GM19035 (cell line): ENCODE measurements around the gene ZMIZ1.

Source experiments
- ATAC-seq: cut with Tn5 transposase; IDR thresholded peaks from one replicate; pipeline ENCODE4 v1.9.1; 2021; ENCODE audit not compliant: unreplicated experiment

ZMIZ1 gene

GRCh38 chr10:79115302-79115701 is 46.5 kb downstream of the ZMIZ1 start:
- no peak for ATAC-seq

DNA sequence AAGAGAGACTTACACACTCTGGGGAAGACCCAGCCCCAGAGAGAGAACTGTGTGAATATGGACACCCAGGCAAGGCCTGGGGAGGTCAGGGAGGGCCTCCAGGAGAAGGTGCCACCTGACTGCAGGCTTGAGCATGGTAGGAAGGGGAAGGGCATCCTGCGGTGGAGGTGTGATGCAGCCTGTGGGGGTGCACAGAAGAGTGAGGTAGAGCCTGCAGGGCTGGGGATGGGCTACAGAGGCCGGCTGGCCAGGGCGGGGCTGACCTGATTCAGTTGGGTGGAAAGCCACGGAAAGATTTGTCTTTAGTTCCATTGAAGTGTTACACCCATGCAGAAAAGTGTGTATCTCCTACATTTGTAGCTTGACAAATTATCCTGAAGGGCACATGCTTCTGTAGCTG is 47.6 kb downstream of the ZMIZ1 start:
- ATAC-seq = peak; percentile 22

- ATAC-seq = peak; percentile 70
Measured at GRCh38 chr10:79116801-79117723, 48.3 kb downstream of the ZMIZ1 start.

DNA sequence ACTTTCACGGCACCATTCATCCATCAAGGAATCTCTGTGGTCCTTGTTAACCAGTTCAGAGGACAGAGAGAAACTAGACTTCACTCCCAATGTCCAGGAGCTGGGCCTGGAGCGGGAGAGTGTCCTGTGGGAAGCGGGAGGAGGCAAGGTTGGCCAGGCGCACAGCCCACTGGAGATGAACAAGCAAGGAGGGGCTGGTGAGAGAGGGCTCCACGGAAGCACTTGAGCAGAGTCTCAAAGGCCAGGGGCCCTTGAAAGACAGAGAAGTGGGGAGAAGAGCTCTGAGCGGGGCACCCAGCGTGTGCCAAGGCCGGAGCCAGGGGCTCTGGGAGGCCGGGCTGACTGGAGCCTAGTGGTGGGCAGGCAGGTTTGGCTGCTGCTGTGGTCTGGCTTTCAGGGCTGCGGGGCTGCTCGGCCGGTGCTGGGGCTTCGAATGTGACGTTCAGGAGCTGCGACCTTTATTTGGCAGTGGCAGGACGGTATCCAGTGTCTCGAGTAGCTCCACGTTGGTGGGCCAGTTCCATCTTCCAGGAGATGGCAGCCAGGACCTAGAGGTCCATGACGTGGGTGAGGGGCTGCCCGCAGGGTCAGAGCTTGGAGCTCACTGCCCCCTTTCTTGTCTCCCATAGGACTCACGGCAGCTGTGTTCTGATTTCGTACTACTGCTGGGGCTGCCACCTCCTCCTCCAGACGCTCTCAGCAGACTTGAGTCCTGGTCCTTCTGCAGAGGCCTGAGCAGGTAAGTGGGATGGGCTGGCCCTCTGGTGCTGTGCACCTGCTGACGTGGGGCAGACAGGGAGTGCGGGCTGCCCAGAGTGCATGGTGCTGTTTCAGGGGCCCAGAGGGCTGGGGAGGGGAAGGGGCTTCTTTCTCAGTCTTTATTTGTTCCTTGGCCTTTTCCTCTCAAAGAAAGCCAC is 49.8 kb downstream of the ZMIZ1 start:
- ATAC-seq = no peak

DNA sequence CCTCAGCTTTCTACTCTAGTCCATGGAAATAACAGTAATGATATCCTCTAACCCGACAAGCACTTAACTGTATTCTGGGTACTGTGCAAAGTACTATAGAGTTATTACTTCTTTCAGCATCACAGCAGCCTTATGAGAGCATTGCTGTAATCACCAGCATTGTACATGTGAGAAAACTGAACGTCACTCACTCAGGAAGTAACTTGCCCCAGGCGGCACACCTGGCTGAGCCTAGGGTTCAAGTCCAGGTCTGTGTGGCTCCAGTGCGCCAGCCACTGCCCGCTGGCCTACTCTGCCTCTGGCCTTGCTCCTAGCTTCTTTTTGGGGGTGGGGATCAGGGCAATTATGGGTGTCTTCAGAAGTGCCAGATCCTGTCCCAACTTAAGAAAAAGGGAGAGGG is 50.5 kb downstream of the ZMIZ1 start:
- no peak for ATAC-seq

DNA sequence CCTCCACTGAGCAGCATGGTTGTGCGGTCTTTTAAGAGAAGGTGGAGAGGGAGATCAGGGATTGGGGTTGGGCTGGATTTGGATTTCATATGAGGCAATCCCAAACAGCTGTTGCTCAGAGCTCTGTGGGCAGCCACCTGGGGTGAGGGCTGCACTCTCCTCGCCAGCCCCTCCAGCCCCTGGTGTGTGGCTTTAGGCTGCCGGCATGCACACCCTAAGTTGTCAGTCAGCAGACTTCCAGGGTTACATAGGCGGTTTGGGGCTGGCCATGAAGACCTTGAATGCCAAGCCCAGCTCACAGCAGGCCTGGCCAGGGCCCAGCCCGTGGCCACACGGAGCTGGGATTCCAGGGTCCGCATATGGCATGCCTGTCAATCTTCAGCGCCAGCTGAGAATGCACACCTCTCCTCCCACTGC is 54.8 kb downstream of the ZMIZ1 start:
- ATAC-seq = no peak

DNA sequence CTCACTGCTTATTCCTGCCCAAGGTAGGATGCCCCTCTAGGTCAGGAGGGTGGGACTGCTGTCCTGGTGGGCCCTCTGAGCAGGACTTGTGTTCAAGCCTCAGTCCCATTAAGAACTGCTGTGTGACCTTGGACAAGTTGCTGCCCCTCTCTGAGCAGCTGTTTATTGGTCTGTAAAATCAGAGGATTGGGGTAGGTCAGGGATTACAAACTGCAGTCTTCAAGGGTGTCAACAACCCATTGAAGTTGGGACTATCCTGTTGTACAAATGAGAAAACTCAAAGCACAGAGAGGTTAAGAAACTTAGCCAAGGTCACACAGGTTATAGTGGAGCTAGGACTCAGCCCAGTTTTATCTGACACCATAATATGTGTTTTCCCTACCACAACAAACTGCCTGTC is 55.3 kb downstream of the ZMIZ1 start:
- no peak for ATAC-seq

- no peak for ATAC-seq
Measured at GRCh38 chr10:79125092-79125491, 56.3 kb downstream of the ZMIZ1 start.

GRCh38 chr10:79126351-79127080 is 57.8 kb downstream of the ZMIZ1 start:
- no peak for ATAC-seq

- no peak for ATAC-seq
Measured at GRCh38 chr10:79127151-79127961, 58.6 kb downstream of the ZMIZ1 start.

- no peak for ATAC-seq
Measured at GRCh38 chr10:79128241-79128922, 59.6 kb downstream of the ZMIZ1 start.

DNA sequence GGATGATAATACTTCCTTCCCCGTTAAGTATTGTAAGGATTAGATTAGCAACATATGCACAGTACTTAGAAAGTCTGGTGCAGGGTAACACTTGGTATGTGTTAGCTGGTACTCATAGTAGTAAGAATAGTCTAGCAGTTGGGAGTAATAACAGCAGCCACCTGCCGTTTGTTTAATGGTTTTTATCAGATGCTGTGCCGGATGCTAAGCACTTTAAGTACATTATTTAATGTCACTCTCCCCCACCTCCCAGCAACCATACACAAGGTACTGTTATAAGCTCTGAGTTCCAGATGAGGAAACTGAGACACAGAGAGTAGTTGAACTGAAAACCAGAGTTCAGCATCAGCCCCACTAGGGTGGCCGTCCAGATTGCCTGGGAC is 60.1 kb downstream of the ZMIZ1 start:
- no peak for ATAC-seq

- ATAC-seq = no peak
Measured at GRCh38 chr10:79129361-79129997, 60.7 kb downstream of the ZMIZ1 start.

GRCh38 chr10:79130255-79130654 is 61.5 kb downstream of the ZMIZ1 start:
- no peak for ATAC-seq

DNA sequence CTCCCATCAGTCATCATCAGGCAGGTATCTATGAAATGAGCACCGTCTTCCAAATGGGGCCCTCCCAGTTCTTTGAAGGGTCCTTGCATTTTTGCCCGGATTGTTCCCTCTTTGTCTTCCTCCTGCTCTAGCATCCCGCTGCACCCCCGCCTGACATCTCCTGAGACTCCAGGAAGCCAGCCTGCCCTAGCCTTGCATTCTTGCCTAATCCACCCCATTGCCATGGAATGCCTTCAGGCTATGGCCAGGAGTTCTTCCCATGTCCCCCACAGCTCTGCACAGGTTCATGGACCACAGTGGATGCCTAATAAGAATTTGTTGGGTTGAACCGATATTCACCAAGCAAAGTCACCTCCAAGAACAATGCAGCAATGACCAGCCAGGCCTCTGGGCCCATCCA is 62.1 kb downstream of the ZMIZ1 start:
- no peak for ATAC-seq

DNA sequence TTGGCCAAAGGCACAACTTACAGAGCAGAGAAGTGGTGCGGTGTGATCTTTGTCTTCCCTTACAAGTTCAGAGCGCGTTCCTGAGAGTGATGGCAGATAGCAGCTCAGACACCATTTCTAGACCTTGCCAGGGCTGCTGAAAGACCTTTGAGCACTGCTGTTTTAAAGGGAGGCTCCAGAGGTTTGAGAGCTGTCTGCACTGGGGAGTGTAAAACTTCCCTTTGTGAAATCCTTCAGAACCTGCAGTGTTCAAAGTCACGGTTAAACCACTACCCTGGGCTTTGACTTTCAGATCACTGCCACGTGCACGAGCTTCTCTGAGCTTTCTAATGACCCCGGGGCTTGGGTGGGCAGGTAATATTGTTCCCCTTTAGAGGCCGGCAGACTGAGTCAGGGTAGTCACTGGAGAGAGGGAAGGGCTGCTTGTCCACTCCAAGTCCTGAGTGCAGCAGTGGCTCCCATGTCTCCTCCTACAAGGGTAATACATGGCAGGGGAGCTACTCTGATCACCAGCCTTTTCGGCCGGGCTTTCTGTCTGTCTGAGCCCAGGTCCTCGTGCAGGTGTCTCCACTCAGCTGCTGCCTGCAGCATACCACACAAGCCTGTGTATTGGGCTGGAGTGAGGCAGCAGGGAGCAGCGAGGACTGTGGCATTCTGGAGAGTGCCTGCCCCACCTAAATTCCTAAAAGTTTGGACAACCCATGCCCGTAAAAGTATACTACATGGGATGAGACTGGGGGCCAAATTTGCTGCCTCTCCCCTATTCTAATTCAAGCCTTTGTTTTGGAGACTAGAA is 63.3 kb downstream of the ZMIZ1 start:
- ATAC-seq = no peak

DNA sequence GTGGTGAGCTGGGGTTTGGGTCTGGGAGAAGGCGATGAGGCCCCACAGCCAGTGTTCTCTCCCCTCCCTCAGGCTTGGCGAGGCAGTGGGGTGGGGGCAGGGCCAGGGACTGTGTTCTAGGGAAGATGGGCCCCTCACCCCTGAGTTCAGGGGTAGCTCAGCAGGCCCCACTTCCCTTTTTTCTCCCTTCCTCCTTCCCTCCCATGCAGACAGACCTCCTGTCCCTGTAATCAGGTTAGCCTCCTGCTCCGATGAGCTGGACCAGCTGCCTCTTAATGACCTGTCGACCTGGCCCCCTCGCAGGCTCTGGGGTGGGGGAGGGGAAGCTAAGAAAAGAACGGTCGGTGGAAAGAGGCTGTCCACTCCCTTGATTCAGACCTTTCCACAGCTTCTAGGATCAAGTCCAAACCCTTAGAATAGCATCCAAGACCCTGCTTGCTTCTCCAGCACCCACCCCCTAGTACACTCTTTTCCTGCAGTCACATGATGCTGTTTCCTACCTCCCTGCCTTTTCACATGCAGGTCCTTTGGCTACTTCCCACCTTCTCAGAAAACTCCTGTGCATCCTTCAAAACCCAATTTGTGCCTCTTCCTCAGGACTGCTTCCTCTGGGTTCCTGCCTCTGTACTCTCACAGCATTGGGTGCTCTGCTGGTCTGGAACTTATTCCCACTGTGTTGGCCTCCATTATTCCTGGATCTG is 64.1 kb downstream of the ZMIZ1 start:
- ATAC-seq = no peak

DNA sequence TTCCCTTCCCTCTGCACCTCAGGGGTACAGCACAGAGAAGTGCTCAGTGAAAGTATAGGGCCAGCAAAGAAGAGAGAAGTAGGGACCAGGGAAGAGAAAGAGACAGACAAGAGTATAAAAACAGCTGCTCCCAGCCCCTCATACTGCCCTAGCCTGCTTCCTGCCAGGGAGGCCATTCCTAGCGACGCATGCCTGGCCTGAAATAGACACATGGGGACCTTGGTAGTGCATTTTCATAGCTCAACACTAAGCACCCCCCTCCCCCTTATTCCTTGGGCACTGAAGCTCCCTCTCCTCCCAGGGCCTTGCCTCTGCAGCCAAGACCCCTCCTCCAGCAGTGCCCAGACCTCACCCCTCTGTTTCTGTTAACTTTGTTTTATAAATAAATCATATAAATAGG is 64.7 kb downstream of the ZMIZ1 start:
- no peak for ATAC-seq
